ENCODE measurements around the gene TXNDC5. TPM values are rescaled to one million over a fixed set of nuclear protein-coding genes. Genes with fewer than 3 reads are reported as not detected.

The TXNDC5 gene
- polyA plus RNA-seq, 1 donor from 2014 or later = 37.7 TPM

GRCh38 chr6:7879980-7880717 is 30.4 kb downstream of the TXNDC5 start:
- no peak overlapping the region for H3K27ac ChIP-seq (ENCODE audit: low read length)
- H4K20me1 ChIP-seq (ENCODE audit: insufficient read depth) = no peaks in the 10 kb centered on the region
- no peaks in the 10 kb centered on the region for H3K79me2 ChIP-seq (replicated peaks; ENCODE audit: insufficient read depth, low read length)
- TF ChIP-seq MXI1 (conservative IDR thresholded peaks at IDR 0.05; ENCODE audit: poor library complexity, severe bottlenecking) = no peak
- TF ChIP-seq, protein P1, sequence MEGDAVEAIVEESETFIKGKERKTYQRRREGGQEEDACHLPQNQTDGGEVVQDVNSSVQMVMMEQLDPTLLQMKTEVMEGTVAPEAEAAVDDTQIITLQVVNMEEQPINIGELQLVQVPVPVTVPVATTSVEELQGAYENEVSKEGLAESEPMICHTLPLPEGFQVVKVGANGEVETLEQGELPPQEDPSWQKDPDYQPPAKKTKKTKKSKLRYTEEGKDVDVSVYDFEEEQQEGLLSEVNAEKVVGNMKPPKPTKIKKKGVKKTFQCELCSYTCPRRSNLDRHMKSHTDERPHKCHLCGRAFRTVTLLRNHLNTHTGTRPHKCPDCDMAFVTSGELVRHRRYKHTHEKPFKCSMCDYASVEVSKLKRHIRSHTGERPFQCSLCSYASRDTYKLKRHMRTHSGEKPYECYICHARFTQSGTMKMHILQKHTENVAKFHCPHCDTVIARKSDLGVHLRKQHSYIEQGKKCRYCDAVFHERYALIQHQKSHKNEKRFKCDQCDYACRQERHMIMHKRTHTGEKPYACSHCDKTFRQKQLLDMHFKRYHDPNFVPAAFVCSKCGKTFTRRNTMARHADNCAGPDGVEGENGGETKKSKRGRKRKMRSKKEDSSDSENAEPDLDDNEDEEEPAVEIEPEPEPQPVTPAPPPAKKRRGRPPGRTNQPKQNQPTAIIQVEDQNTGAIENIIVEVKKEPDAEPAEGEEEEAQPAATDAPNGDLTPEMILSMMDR (IDR thresholded peaks at IDR 0.05; ENCODE audit: poor library complexity, severe bottlenecking) = no peak
- no peak for TF ChIP-seq EP300 (conservative IDR thresholded peaks at IDR 0.05; ENCODE audit: poor library complexity, severe bottlenecking)
- no peak for TF ChIP-seq TAF1 (IDR thresholded peaks at IDR 0.05; ENCODE audit: low read depth)
- TF ChIP-seq POLR2AphosphoS5 (IDR thresholded peaks at IDR 0.05) = no peak
- no peak overlapping the region for H3K4me2 ChIP-seq (ENCODE audit: low read length)
- no peak overlapping the region for H2AFZ ChIP-seq (ENCODE audit: low read depth, low read length)
- no peaks in the 10 kb centered on the region for H3K9me2 ChIP-seq (ENCODE audit: insufficient read depth, low read length)
- H3K9me3 ChIP-seq (ENCODE audit: low read length) = no peaks in the 10 kb centered on the region
- no peak overlapping the region for H3K4me3 ChIP-seq (ENCODE audit: low read length)
- H3F3A ChIP-seq (ENCODE audit: insufficient read depth, low read length, poor library complexity, severe bottlenecking) = no peaks in the 10 kb centered on the region
- no peaks in the 10 kb centered on the region for H3K27me3 ChIP-seq (ENCODE audit: insufficient read depth, low read depth, low read length)
- H3K9ac ChIP-seq (ENCODE audit: low read length) = no peak overlapping the region
- H3K36me3 ChIP-seq (ENCODE audit: insufficient read depth, low read length) = peaks cover 4% of the 10 kb centered on the region

- no peak overlapping the region for H3K4me3 ChIP-seq (ENCODE audit: low read length)
- H3K9ac ChIP-seq (ENCODE audit: low read length) = no peak overlapping the region
- H3F3A ChIP-seq (ENCODE audit: insufficient read depth, low read length, poor library complexity, severe bottlenecking) = no peaks in the 10 kb centered on the region
- H3K79me2 ChIP-seq (replicated peaks; ENCODE audit: insufficient read depth, low read length) = no peaks in the 10 kb centered on the region
- H2AFZ ChIP-seq (ENCODE audit: low read depth, low read length) = no peak overlapping the region
- H3K36me3 ChIP-seq (ENCODE audit: insufficient read depth, low read length) = peaks cover 4% of the 10 kb centered on the region
- no peaks in the 10 kb centered on the region for H3K9me2 ChIP-seq (ENCODE audit: insufficient read depth, low read length)
- no peak overlapping the region for H3K27ac ChIP-seq (ENCODE audit: low read length)
- H3K9me3 ChIP-seq (ENCODE audit: low read length) = no peaks in the 10 kb centered on the region
- TF ChIP-seq EP300 (conservative IDR thresholded peaks at IDR 0.05; ENCODE audit: poor library complexity, severe bottlenecking) = no peak
- TF ChIP-seq TAF1 (IDR thresholded peaks at IDR 0.05; ENCODE audit: low read depth) = no peak
- TF ChIP-seq POLR2AphosphoS5 (IDR thresholded peaks at IDR 0.05) = no peak
- TF ChIP-seq SMC3 (conservative IDR thresholded peaks at IDR 0.05; ENCODE audit: poor library complexity) = no peak
- no peak for TF ChIP-seq REST (IDR thresholded peaks at IDR 0.05; ENCODE audit: borderline replicate concordance)
- TF ChIP-seq EZH2 (IDR thresholded peaks at IDR 0.05; ENCODE audit: borderline replicate concordance, insufficient read depth, low read length, poor library complexity, severe bottlenecking) = no peak
- no peak for TF ChIP-seq RAD21 (conservative IDR thresholded peaks at IDR 0.05)
- TF ChIP-seq, protein P1 (IDR thresholded peaks at IDR 0.05; ENCODE audit: poor library complexity, severe bottlenecking) = no peak
- TF ChIP-seq MXI1 (conservative IDR thresholded peaks at IDR 0.05; ENCODE audit: poor library complexity, severe bottlenecking) = no peak
- no peaks in the 10 kb centered on the region for H4K20me1 ChIP-seq (ENCODE audit: insufficient read depth)
- no peak overlapping the region for H3K4me2 ChIP-seq (ENCODE audit: low read length)
- H3K27me3 ChIP-seq (ENCODE audit: insufficient read depth, low read depth, low read length) = no peaks in the 10 kb centered on the region
These were observed 31.0 kb downstream of the TXNDC5 start for GRCh38 chr6:7879579-7879978.

Measured in neural cell (in vitro differentiated cells).